Smooth muscle cell (in vitro differentiated cells): ENCODE results near the gene NDUFA12. TPM values are rescaled to one million over a fixed set of nuclear protein-coding genes. Genes with fewer than 3 reads are reported as not detected.
A peak's percentile ranks its signal among the peaks of the same experiment; 100 is the strongest.

Experiments
- DNase-seq: peaks from one replicate; lab custom pipeline; 2025; ENCODE audit not compliant: unreplicated experiment; lab: John Stamatoyannopoulos, UW
- H2AFZ ChIP-seq: fragments of 200-600 bp; sonication (generic); 2 replicates; pipeline ENCODE4 v1.6.0; 2016; ENCODE audit warnings: antibody characterized with exemption, low read depth, mild to moderate bottlenecking
- H3F3A ChIP-seq: fragments of 200-600 bp; sonication (generic); 2 replicates; pipeline ENCODE4 v1.6.0; 2017; ENCODE audit warnings: antibody characterized with exemption, low read depth
- H3K27ac ChIP-seq: fragments of 200-600 bp; sonication (generic); 2 replicates; pipeline ENCODE4 v1.5.1; 2016; ENCODE audit warnings: low read depth, mild to moderate bottlenecking
- H3K27me3 ChIP-seq: fragments of 200-600 bp; sonication (generic); 2 replicates; pipeline ENCODE4 v1.6.1; 2016; ENCODE audit warnings: low read depth, mild to moderate bottlenecking
- H3K36me3 ChIP-seq: fragments of 200-600 bp; sonication (generic); 2 replicates; pipeline ENCODE4 v1.5.1; 2016; ENCODE audit warnings: low read depth
- H3K4me1 ChIP-seq: fragments of 200-600 bp; sonication (generic); 2 replicates; pipeline ENCODE4 v1.5.1; 2016; ENCODE audit warnings: low read depth
- H3K4me2 ChIP-seq: fragments of 200-600 bp; sonication (generic); 2 replicates; pipeline ENCODE4 v1.6.0; 2016; ENCODE audit warnings: mild to moderate bottlenecking
- H3K4me3 ChIP-seq: fragments of 200-600 bp; sonication (generic); 2 replicates; pipeline ENCODE4 v1.5.1; 2016; ENCODE audit warnings: mild to moderate bottlenecking
- H3K79me2 ChIP-seq: fragments of 200-600 bp; sonication (generic); 2 replicates; pipeline ENCODE4 v1.6.0; 2016; ENCODE audit warnings: low read depth, mild to moderate bottlenecking
- H3K9ac ChIP-seq: fragments of 200-600 bp; sonication (generic); 2 replicates; pipeline ENCODE4 v1.6.0; 2016; ENCODE audit warnings: low read depth
- H3K9me3 ChIP-seq: fragments of 200-600 bp; sonication (generic); replicated peaks from 2 replicates; pipeline ENCODE4 v1.5.1; 2016; ENCODE audit warnings: low read depth
- H4K20me1 ChIP-seq: fragments of 200-600 bp; sonication (generic); 2 replicates; pipeline ENCODE4 v1.6.0; 2016; ENCODE audit warnings: low read depth
- CTCF ChIP-seq: fragments of 200-600 bp; sonication (generic); IDR thresholded peaks from 2 replicates; pipeline ENCODE4 v1.5.1; 2017; ENCODE audit warnings: borderline replicate concordance, mild to moderate bottlenecking, antibody characterized with exemption; ENCODE audit not compliant: insufficient read depth, poor library complexity, severe bottlenecking
- WGBS: methylation state at CpG from one replicate; pipeline ENCODE4 v1.1.7; 2016; ENCODE audit warnings: low lambda C conversion rate; 5-methylcytosine and 5-hydroxymethylcytosine counted together
- polyA plus RNA-seq: library from polyadenylated mRNA; unstranded; fragments of >200 nt; fragmentation: Nextera tagmentation; extraction: Ambion mirVana; gene quantifications from 2 replicates; pipeline ENCODE4 v1.2.1, GENCODE V29; 2016
- total RNA-seq: library from RNA; depleted of rRNA; stranded (reverse); fragments of >200 nt; gene quantifications from 2 replicates; pipeline ENCODE4 v1.2.3, GENCODE V29; 2014

The NDUFA12 gene
- total RNA-seq (291 and 300 TPM in 2 replicates), polyA plus RNA-seq (236 and 257 TPM in 2 replicates)

- peak within 1 kb of the TSS; percentile 79 for H3K9ac ChIP-seq
These were observed at the start of gene NDUFA12 for GRCh38 chr12:95003213-95003920. Gene NDUFA12 (minus strand): TSS chr12:95003697. CDS start chr12:95003680, 17 bp downstream.

GRCh38 chr12:95051241-95051640 lies 47.7 kb upstream of the NDUFA12 start:
- Histone ChIP-seq H3K4me2 (no peak overlapping the region), H3K36me3 (peaks cover 13% of the 10 kb centered on the region), H3K27ac (no peak overlapping the region)

More at GRCh38 chr12:95003213-95003920, at the start of gene NDUFA12:
- Histone ChIP-seq H3K27me3 (no peaks in the 10 kb centered on the region), H3K36me3 (peaks cover 2% of the 10 kb centered on the region), H3K79me2 (peaks cover 44% of the 10 kb centered on the region), H3K4me3 (peak within 1 kb of the TSS; percentile 84), H2AFZ (peak within 1 kb of the TSS; percentile 88), H3K27ac (peak within 1 kb of the TSS; percentile 61), H3K4me2 (peak within 1 kb of the TSS; percentile 94), H3K9me3 (no peaks in the 10 kb centered on the region), H4K20me1 (peaks cover 9% of the 10 kb centered on the region), H3K4me1 (peaks cover 6% of the 10 kb centered on the region), H3F3A (no peaks in the 10 kb centered on the region)
- WGBS: under 1% methylated on average over 34 of the region's 34 CpGs
- no peak for TF ChIP-seq CTCF
- DNase-seq: peak; percentile 82

GRCh38 chr12:95037906-95038305 lies 34.4 kb upstream of the NDUFA12 start:
- TF ChIP-seq CTCF: no peak
- DNase-seq: no peak
- H3K9me3 ChIP-seq: no peaks in the 10 kb centered on the region
- peaks cover 9% of the 10 kb centered on the region for H3K36me3 ChIP-seq
- H3K27me3 ChIP-seq: no peaks in the 10 kb centered on the region
- no peak overlapping the region for H2AFZ ChIP-seq
- H3K9ac ChIP-seq: no peak overlapping the region
- no peaks in the 10 kb centered on the region for H3K79me2 ChIP-seq
- H3F3A ChIP-seq: no peaks in the 10 kb centered on the region
- H3K4me1 ChIP-seq: no peaks in the 10 kb centered on the region
- H3K4me2 ChIP-seq: no peak overlapping the region
- H4K20me1 ChIP-seq: no peaks in the 10 kb centered on the region
- WGBS: 94% methylated on average over 2 of the region's 2 CpGs
- no peak overlapping the region for H3K4me3 ChIP-seq
- H3K27ac ChIP-seq: no peak overlapping the region

More at GRCh38 chr12:95051241-95051640, 47.7 kb upstream of the NDUFA12 start:
- Histone ChIP-seq H3K9me3 (no peaks in the 10 kb centered on the region), H2AFZ (no peak overlapping the region), H3K4me1 (peaks cover 4% of the 10 kb centered on the region), H3K4me3 (no peak overlapping the region), H4K20me1 (no peaks in the 10 kb centered on the region), H3K9ac (no peak overlapping the region), H3K79me2 (no peaks in the 10 kb centered on the region), H3K27me3 (no peaks in the 10 kb centered on the region), H3F3A (no peaks in the 10 kb centered on the region)
- WGBS: 95% methylated on average over 4 of the region's 4 CpGs
- DNase-seq: no peak
- TF ChIP-seq CTCF: no peak

GRCh38 chr12:95034750-95035149 lies 31.3 kb upstream of the NDUFA12 start:
- Histone ChIP-seq H3K27ac (no peak overlapping the region), H3F3A (no peaks in the 10 kb centered on the region), H3K4me1 (no peaks in the 10 kb centered on the region), H4K20me1 (no peaks in the 10 kb centered on the region), H3K79me2 (no peaks in the 10 kb centered on the region), H3K9me3 (no peaks in the 10 kb centered on the region), H2AFZ (no peak overlapping the region), H3K9ac (no peak overlapping the region), H3K36me3 (peaks cover 6% of the 10 kb centered on the region), H3K4me2 (no peak overlapping the region), H3K27me3 (no peaks in the 10 kb centered on the region), H3K4me3 (no peak overlapping the region)
- no peak for TF ChIP-seq CTCF
- DNase-seq: no peak
- whole genome bisulfite sequencing: 100% methylated on average over 1 of the region's 1 CpG
